GM23338 (cell line): ENCODE results near the gene CACNA1C. TPM values are rescaled to one million over a fixed set of nuclear protein-coding genes. Genes with fewer than 3 reads are reported as not detected.

Experiments
- ATAC-seq: fragments of 200-7000 bp; cut with Tn5 transposase; 3 replicates; pipeline ENCODE4 v1.9.1; 2020
- DNase-seq: peaks from one replicate; pipeline ENCODE4 v3.0.0-alpha.2; 2015; ENCODE audit warnings: low spot score
- H2AFZ ChIP-seq: fragments of 200-600 bp; sonication (generic); 2 replicates; pipeline ENCODE4 v1.8.0; 2016; ENCODE audit warnings: antibody characterized with exemption, mild to moderate bottlenecking, moderate library complexity
- H3F3A ChIP-seq: fragments of 200-600 bp; sonication (generic); replicated peaks from 2 replicates; pipeline ENCODE4 v1.8.0; 2017; ENCODE audit warnings: antibody characterized with exemption, mixed run types, low read depth
- H3K27ac ChIP-seq: fragments of 200-600 bp; sonication (generic); 2 replicates; pipeline ENCODE4 v1.6.1; 2016; ENCODE audit warnings: low read depth
- H3K27me3 ChIP-seq: fragments of 200-600 bp; sonication (generic); 2 replicates; pipeline ENCODE4 v1.8.0; 2016; ENCODE audit warnings: mild to moderate bottlenecking, mixed run types, moderate library complexity; ENCODE audit not compliant: insufficient read depth
- H3K36me3 ChIP-seq: fragments of 200-600 bp; sonication (generic); 2 replicates; pipeline ENCODE4 v1.8.0; 2016; ENCODE audit warnings: mild to moderate bottlenecking; ENCODE audit not compliant: insufficient read depth
- H3K4me1 ChIP-seq: fragments of 200-600 bp; sonication (generic); 2 replicates; pipeline ENCODE4 v1.8.0; 2016; ENCODE audit warnings: mild to moderate bottlenecking, moderate library complexity; ENCODE audit not compliant: insufficient read depth
- H3K4me2 ChIP-seq: fragments of 200-600 bp; sonication (generic); 2 replicates; pipeline ENCODE4 v1.7.1; 2017; ENCODE audit warnings: mixed run types
- H3K4me3 ChIP-seq: fragments of 200-600 bp; sonication (generic); 2 replicates; pipeline ENCODE4 v1.6.1; 2016; ENCODE audit warnings: mixed run types
- H3K79me2 ChIP-seq: fragments of 200-600 bp; sonication (generic); replicated peaks from 2 replicates; pipeline ENCODE4 v1.8.0; 2017; ENCODE audit warnings: mild to moderate bottlenecking; ENCODE audit not compliant: insufficient read depth
- H3K9me2 ChIP-seq: fragments of 200-600 bp; sonication (generic); 2 replicates; pipeline ENCODE4 v1.8.0; 2017; ENCODE audit not compliant: insufficient read depth
- H4K20me1 ChIP-seq: fragments of 200-600 bp; sonication (generic); replicated peaks from 2 replicates; pipeline ENCODE4 v1.8.0; 2017; ENCODE audit warnings: mild to moderate bottlenecking; ENCODE audit not compliant: insufficient read depth
- H3K27ac Mint-ChIP-seq: 2 replicates; pipeline ENCODE4 v1.8.0; 2020; ENCODE audit warnings: inconsistent platforms, mild to moderate bottlenecking, moderate library complexity, mixed read lengths
- H3K27me3 Mint-ChIP-seq: 3 replicates; pipeline ENCODE4 v1.8.0; 2022; ENCODE audit warnings: low read depth, mild to moderate bottlenecking, moderate library complexity, mixed read lengths, inconsistent platforms; ENCODE audit not compliant: insufficient read depth, poor library complexity
- H3K36me3 Mint-ChIP-seq: 3 replicates; pipeline ENCODE4 v1.8.0; 2021; ENCODE audit warnings: low read depth, mild to moderate bottlenecking, inconsistent platforms, moderate library complexity, mixed read lengths
- H3K4me1 Mint-ChIP-seq: 3 replicates; pipeline ENCODE4 v1.8.0; 2020; ENCODE audit warnings: mild to moderate bottlenecking, inconsistent platforms, mixed read lengths
- H3K4me3 Mint-ChIP-seq: 3 replicates; pipeline ENCODE4 v1.8.0; 2021; ENCODE audit warnings: moderate library complexity, mild to moderate bottlenecking, inconsistent platforms, mixed read lengths
- H3K9me3 Mint-ChIP-seq: 3 replicates; pipeline ENCODE4 v1.8.0; 2020; ENCODE audit warnings: moderate library complexity, mild to moderate bottlenecking, inconsistent platforms, mixed read lengths
- CREB1 ChIP-seq: fragments of 250-450 bp; sonication (Bioruptor Pico); IDR thresholded peaks from 2 replicates; pipeline ENCODE4 v1.5.0; 2020; ENCODE audit warnings: low read depth, mild to moderate bottlenecking, moderate library complexity
- CTCF ChIP-seq, 2 experiments: fragments of 200-600 bp in 1 of 2; sonication (generic) in 1 of 2; conservative IDR thresholded peaks; 2 replicates each; pipeline versions ENCODE4 v1.5.1 to v1.6.1; 2016 to 2017; ENCODE audit warnings: antibody characterized with exemption in 2 of 2, low read depth in 2 of 2, mild to moderate bottlenecking in 2 of 2, moderate library complexity in 1 of 2
- ETS1 ChIP-seq: IDR thresholded peaks from 2 replicates; pipeline ENCODE4 v1.6.1; 2016; ENCODE audit warnings: antibody characterized with exemption
- EZH2 ChIP-seq: fragments of 200-600 bp; sonication (generic); IDR thresholded peaks from one replicate; pipeline ENCODE4 v1.8.0; 2017; ENCODE audit warnings: antibody characterized with exemption, mild to moderate bottlenecking, low read depth; ENCODE audit not compliant: unreplicated experiment
- EZH2phosphoT487 ChIP-seq: fragments of 200-600 bp; sonication (generic); IDR thresholded peaks from one replicate; pipeline ENCODE4 v1.8.1; 2018; ENCODE audit warnings: antibody characterized with exemption; ENCODE audit not compliant: unreplicated experiment
- JUNB ChIP-seq: IDR thresholded peaks from one replicate; pipeline ENCODE4 v1.6.1; 2016; ENCODE audit warnings: antibody characterized with exemption; ENCODE audit not compliant: unreplicated experiment
- NANOG ChIP-seq: IDR thresholded peaks from 2 replicates; pipeline ENCODE4 v1.6.1; 2016; ENCODE audit warnings: antibody characterized with exemption, borderline replicate concordance
- POLR2AphosphoS5 ChIP-seq: IDR thresholded peaks from 2 replicates; pipeline ENCODE4 v1.6.1; 2016; ENCODE audit warnings: antibody characterized with exemption, low read depth
- REST ChIP-seq: IDR thresholded peaks from one replicate; pipeline ENCODE4 v1.6.1; 2018; ENCODE audit warnings: antibody characterized with exemption; ENCODE audit not compliant: unreplicated experiment
- STAT1 ChIP-seq: IDR thresholded peaks from one replicate; pipeline ENCODE4 v1.6.1; 2016; ENCODE audit warnings: antibody characterized with exemption; ENCODE audit not compliant: unreplicated experiment
- ZNF114 ChIP-seq: fragments of 250-450 bp; sonication (Bioruptor Pico); IDR thresholded peaks from 2 replicates; pipeline ENCODE4 v1.5.0; 2020; ENCODE audit warnings: mild to moderate bottlenecking, moderate library complexity
- ZNF331 ChIP-seq: fragments of 250-450 bp; sonication (Bioruptor Pico); IDR thresholded peaks from 2 replicates; pipeline ENCODE4 v1.5.0; 2020; ENCODE audit warnings: low read depth, mild to moderate bottlenecking, moderate library complexity
- ZNF462 ChIP-seq: fragments of 250-450 bp; sonication (Bioruptor Pico); IDR thresholded peaks from 2 replicates; pipeline ENCODE4 v1.5.0; 2020; ENCODE audit warnings: mild to moderate bottlenecking, moderate library complexity
- polyA plus RNA-seq: library from polyadenylated mRNA; unstranded; fragments of >200 nt; fragmentation: Nextera tagmentation; extraction: Ambion mirVana; gene quantifications from 2 replicates; pipeline ENCODE4 v1.2.1, GENCODE V29; 2016
- total RNA-seq: library from RNA; depleted of rRNA; stranded (reverse); fragments of >200 nt; shearing (Covaris generic); gene quantifications from 2 replicates; pipeline ENCODE4 v1.2.3, GENCODE V29; 2014

Gene CACNA1C
- total and polyA plus RNA-seq, 2 experiments from 2014 or later, result 0.78 to 2.1 TPM

GRCh38 chr12:2536724-2537123 lies 483.9 kb downstream of the CACNA1C start:
- no peak overlapping the region for H3K4me3 ChIP-seq
- no peaks in the 10 kb centered on the region for H3K4me1 ChIP-seq
- H3K79me2 ChIP-seq, result no peaks in the 10 kb centered on the region
- DNase-seq (no peak), ATAC-seq (no peak)
- no peaks in the 10 kb centered on the region for H3F3A ChIP-seq
- H3K9me2 ChIP-seq, result no peaks in the 10 kb centered on the region
- H3K4me1 Mint-ChIP-seq, result peaks cover 14% of the 10 kb centered on the region
- no peak overlapping the region for H2AFZ ChIP-seq
- no peak overlapping the region for H3K27ac ChIP-seq
- peaks cover 4% of the 10 kb centered on the region for H3K27me3 Mint-ChIP-seq
- TF ChIP-seq ZNF462 (CRISPR knock-in tag) (no peak), POLR2AphosphoS5 (no peak), EZH2 (no peak), EZH2phosphoT487 (no peak), CTCF (conservative IDR thresholded peaks at IDR 0.05; ENCODE audit: low read depth in 2 of 2) (no peak), REST (no peak), CREB1 (CRISPR knock-in tag) (no peak), ZNF331 (no peak), ZNF114 (CRISPR knock-in tag) (no peak), NANOG (no peak), STAT1 (no peak), JUNB (no peak), ETS1 (no peak)
- no peaks in the 10 kb centered on the region; the same call in 2 of the 3 replicates for H3K9me3 Mint-ChIP-seq
- H3K36me3 ChIP-seq, result no peaks in the 10 kb centered on the region
- no peaks in the 10 kb centered on the region for H4K20me1 ChIP-seq
- no peaks in the 10 kb centered on the region for H3K36me3 Mint-ChIP-seq
- H3K4me2 ChIP-seq, result no peak overlapping the region
- no peak overlapping the region for H3K4me3 Mint-ChIP-seq
- no peak overlapping the region for H3K27ac Mint-ChIP-seq
- H3K27me3 ChIP-seq, result no peaks in the 10 kb centered on the region
